HepG2 (cell line): Measurements from ENCODE around the gene FASTK. TPM values are rescaled to one million over a fixed set of nuclear protein-coding genes. Genes with fewer than 3 reads are reported as not detected.

ENCODE experiments used
- AGO2 ChIP-seq: fragments of 200-400 bp; formaldehyde crosslinking; optimal IDR thresholded peaks from 2 replicates; pipeline ENCODE3; 2017; ENCODE audit warnings: mild to moderate bottlenecking, low read depth, low read length, moderate library complexity
- ARNT ChIP-seq: fragments of 450-650 bp; IDR thresholded peaks from 2 replicates; pipeline ENCODE4 v1.6.1; 2017
- ARNT2 ChIP-seq: sonication (generic); formaldehyde crosslinking; IDR thresholded peaks from 2 replicates; pipeline ENCODE4 v1.8.0; 2022; ENCODE audit warnings: mild to moderate bottlenecking, low read depth, missing genetic modification reagents, moderate library complexity
- CEBPB ChIP-seq: IDR thresholded peaks from 2 replicates; pipeline ENCODE4 v1.6.1; 2011; ENCODE audit warnings: low read depth, low read length, improper control_type of control experiment, borderline replicate concordance
- KDM1A ChIP-seq: IDR thresholded peaks from 2 replicates; pipeline ENCODE4 v1.6.1; 2016; ENCODE audit warnings: missing compliant biosample characterization
- KLF6 ChIP-seq: IDR thresholded peaks from 2 replicates; pipeline ENCODE4 v1.8.0; 2016; ENCODE audit warnings: missing biosample characterization, missing genetic modification reagents
- MEF2D ChIP-seq: sonication (generic); formaldehyde crosslinking; IDR thresholded peaks from 2 replicates; pipeline ENCODE4 v1.5.1; 2020; ENCODE audit warnings: mild to moderate bottlenecking, missing genetic modification reagents
- MXD1 ChIP-seq: sonication (generic); formaldehyde crosslinking; IDR thresholded peaks from 2 replicates; pipeline ENCODE4 v1.4.0; 2020; ENCODE audit warnings: mild to moderate bottlenecking, missing genetic modification reagents
- NONO ChIP-seq, 2 experiments: fragments of 450-650 bp in 1 of 2; sonication (generic) in 1 of 2; formaldehyde crosslinking in 1 of 2; IDR thresholded peaks in 1 of 2; conservative IDR thresholded peaks in 1 of 2; 2 replicates each; pipeline versions ENCODE4 v1.6.1 to v1.8.0; 2017 to 2022; ENCODE audit warnings: mild to moderate bottlenecking in 1 of 2, missing genetic modification reagents in 1 of 2, moderate library complexity in 1 of 2
- SP4 ChIP-seq: sonication (generic); formaldehyde crosslinking; IDR thresholded peaks from 2 replicates; pipeline ENCODE4 v1.8.1; 2023; ENCODE audit warnings: mild to moderate bottlenecking, missing genetic modification reagents
- TOE1 ChIP-seq: sonication (generic); formaldehyde crosslinking; IDR thresholded peaks from 2 replicates; pipeline ENCODE4 v1.4.0; 2020; ENCODE audit warnings: mild to moderate bottlenecking, missing genetic modification reagents
- ZBTB37 ChIP-seq: sonication (generic); formaldehyde crosslinking; IDR thresholded peaks from 2 replicates; pipeline ENCODE4 v1.4.0; 2020; ENCODE audit warnings: mild to moderate bottlenecking, missing genetic modification reagents
- ZFP62 ChIP-seq: sonication (generic); formaldehyde crosslinking; IDR thresholded peaks from 2 replicates; pipeline ENCODE4 v1.4.0; 2020; ENCODE audit warnings: missing genetic modification reagents
- ZMYM4 ChIP-seq: sonication (generic); formaldehyde crosslinking; IDR thresholded peaks from 2 replicates; pipeline ENCODE4 v1.8.1; 2023; ENCODE audit warnings: mild to moderate bottlenecking, missing genetic modification reagents
- ZNF235 ChIP-seq: sonication (generic); formaldehyde crosslinking; IDR thresholded peaks from 2 replicates; pipeline ENCODE4 v1.8.1; 2023; ENCODE audit warnings: mild to moderate bottlenecking, missing genetic modification reagents, borderline replicate concordance
- ZNF569 ChIP-seq: sonication (generic); formaldehyde crosslinking; IDR thresholded peaks from 2 replicates; pipeline ENCODE4 v1.5.0; 2020; ENCODE audit warnings: mild to moderate bottlenecking, missing genetic modification reagents, moderate library complexity, borderline replicate concordance
- ZNF781 ChIP-seq: sonication (generic); formaldehyde crosslinking; IDR thresholded peaks from 2 replicates; pipeline ENCODE4 v1.5.1; 2020; ENCODE audit warnings: borderline replicate concordance, mild to moderate bottlenecking, missing genetic modification reagents; ENCODE audit errors: not compliant biosample characterization
- polyA plus RNA-seq, 8 experiments: library from polyadenylated mRNA; depleted of rRNA in 3 of 8; stranded (reverse) in 7 of 8; unstranded in 1 of 8; fragments of >200 nt; fragmentation: Illumina TruSeq in 4 of 8; extraction: Trizol in 4 of 8; gene quantifications; 2 replicates each; pipeline versions ENCODE4 v1.2.1 to v1.2.3, GENCODE V29; 2011 to 2016; ENCODE audit warnings: low read depth in 4 of 8, missing spikeins in 1 of 8, mixed read lengths in 1 of 8; ENCODE audit not compliant: insufficient read depth in 1 of 8
- total RNA-seq, 5 experiments: library from RNA; depleted of rRNA; stranded (reverse); fragments of >200 nt; fragmentation: Illumina TruSeq; extraction: Trizol; gene quantifications; 2 replicates each; pipeline ENCODE4 v1.2.3, GENCODE V29; 2016; ENCODE audit warnings: low read depth in 1 of 5
- TF ChIP-seq, protein P1 (sequence below): sonication (generic); formaldehyde crosslinking; IDR thresholded peaks from 2 replicates; pipeline ENCODE4 v1.4.0; 2020; ENCODE audit warnings: mild to moderate bottlenecking, missing genetic modification reagents

The FASTK gene
- total and polyA plus RNA-seq, 2 of the 13 experiments (the other 11 are each of a cell fraction or from before 2014, with no cell fraction given), result 52.9 to 55.7 TPM

- no peak for TF ChIP-seq ZNF569 (CRISPR knock-in tag)
- no peak for TF ChIP-seq ARNT
- no peak for TF ChIP-seq KDM1A (CRISPR knock-in tag)
- peak; percentile 12; the same call in 1 of the 2 replicates for TF ChIP-seq MXD1 (CRISPR knock-in tag)
- no peak for TF ChIP-seq NONO (IDR thresholded peaks at IDR 0.05)
- no peak for TF ChIP-seq NONO (CRISPR knock-in tag; conservative IDR thresholded peaks at IDR 0.05)
- TF ChIP-seq KLF6 (CRISPR knock-in tag), result peak; percentile 63; the same call in 1 of the 2 replicates
- TF ChIP-seq AGO2, result no peak
- no peak for TF ChIP-seq TOE1
- TF ChIP-seq ARNT2, result peak; percentile 86
- TF ChIP-seq ZBTB37 (CRISPR knock-in tag), result no peak
- 0 out of 2 replicates have a peak, but pooled peaks have one; percentile 58 for TF ChIP-seq ZFP62 (CRISPR knock-in tag)
- TF ChIP-seq SP4, result peak; percentile 94
- no peak for TF ChIP-seq ZNF235
- TF ChIP-seq CEBPB, result no peak
- TF ChIP-seq ZNF781, result no peak
- TF ChIP-seq, protein P1, sequence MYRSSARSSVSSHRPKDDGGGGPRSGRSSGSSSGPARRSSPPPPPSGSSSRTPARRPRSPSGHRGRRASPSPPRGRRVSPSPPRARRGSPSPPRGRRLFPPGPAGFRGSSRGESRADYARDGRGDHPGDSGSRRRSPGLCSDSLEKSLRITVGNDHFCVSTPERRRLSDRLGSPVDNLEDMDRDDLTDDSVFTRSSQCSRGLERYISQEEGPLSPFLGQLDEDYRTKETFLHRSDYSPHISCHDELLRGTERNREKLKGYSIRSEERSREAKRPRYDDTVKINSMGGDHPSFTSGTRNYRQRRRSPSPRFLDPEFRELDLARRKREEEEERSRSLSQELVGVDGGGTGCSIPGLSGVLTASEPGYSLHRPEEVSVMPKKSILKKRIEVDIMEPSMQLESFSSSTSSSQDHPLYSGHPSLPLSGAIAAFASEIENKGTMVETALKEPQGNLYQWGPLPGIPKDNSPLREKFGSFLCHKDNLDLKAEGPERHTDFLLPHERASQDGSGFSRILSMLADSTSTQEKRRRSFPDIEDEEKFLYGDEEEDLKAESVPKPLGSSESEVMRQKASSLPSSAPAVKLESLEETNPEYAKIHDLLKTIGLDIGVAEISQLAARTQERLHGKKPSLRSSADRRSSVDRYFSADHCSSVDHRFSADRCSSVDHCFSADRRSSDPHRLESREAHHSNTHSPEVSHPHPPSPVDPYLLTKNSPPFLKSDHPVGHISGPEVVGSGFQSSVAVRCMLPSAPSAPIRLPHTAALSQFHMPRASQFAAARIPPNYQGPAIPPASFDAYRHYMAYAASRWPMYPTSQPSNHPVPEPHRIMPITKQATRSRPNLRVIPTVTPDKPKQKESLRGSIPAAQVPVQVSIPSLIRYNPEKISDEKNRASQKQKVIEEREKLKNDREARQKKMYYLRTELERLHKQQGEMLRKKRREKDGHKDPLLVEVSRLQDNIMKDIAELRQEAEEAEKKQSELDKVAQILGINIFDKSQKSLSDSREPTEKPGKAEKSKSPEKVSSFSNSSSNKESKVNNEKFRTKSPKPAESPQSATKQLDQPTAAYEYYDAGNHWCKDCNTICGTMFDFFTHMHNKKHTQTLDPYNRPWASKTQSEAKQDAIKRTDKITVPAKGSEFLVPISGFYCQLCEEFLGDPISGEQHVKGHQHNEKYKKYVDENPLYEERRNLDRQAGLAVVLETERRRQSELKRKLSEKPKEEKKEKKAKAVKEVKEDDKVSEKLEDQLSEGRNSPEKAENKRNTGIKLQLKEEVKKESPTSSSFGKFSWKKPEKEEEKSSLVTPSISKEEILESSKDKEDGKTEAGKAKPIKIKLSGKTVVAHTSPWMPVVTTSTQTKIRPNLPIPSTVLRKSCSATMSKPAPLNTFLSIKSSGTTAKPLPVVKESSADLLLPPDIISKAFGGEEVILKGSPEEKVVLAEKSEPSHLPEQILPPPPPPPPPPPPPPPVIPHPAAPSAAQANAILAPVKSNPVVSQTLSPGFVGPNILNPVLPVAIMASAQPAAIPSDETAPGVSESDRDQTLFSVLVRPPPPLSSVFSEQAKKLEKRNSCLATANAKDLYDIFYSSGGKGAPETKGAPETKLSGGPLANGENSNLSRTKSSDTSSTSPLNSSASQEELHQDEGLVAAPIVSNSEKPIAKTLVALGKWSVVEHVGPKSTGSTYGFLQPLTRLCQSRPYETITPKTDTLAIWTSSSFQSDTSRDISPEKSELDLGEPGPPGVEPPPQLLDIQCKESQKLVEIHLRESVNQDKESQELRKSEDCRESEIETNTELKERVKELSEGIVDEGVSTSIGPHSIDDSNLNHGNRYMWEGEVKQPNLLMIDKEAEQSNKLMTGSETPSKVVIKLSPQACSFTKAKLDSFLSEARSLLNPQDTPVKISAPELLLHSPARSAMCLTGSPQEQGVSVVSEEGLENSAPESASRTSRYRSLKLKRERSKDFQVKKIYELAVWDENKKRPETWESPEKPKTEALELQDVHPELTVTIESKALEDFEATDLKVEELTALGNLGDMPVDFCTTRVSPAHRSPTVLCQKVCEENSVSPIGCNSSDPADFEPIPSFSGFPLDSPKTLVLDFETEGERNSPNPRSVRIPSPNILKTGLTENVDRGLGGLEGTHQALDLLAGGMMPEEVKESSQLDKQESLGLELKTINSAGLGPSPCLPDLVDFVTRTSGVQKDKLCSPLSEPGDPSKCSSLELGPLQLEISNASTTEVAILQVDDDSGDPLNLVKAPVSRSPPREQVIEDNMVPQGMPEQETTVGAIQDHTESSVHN (CRISPR knock-in tag), result no peak
- no peak for TF ChIP-seq ZMYM4 (CRISPR knock-in tag)
- TF ChIP-seq MEF2D (CRISPR knock-in tag), result 0 out of 2 replicates have a peak, but pooled peaks have one; percentile 45
Observed at GRCh38 chr7:151057989-151058780, 22.4 kb downstream of the FASTK start (continued).
